BJ (cell line): Measurements from ENCODE around the gene CCDC175. TPM values are rescaled to one million over a fixed set of nuclear protein-coding genes. Genes with fewer than 3 reads are reported as not detected.
A peak's percentile ranks its signal among the peaks of the same experiment; 100 is the strongest.

ENCODE experiments used
- CTCF ChIA-PET: fragments of 350-600 bp; formaldehyde crosslinking; extraction: SDS; loops from one replicate; lab custom pipeline; 2021; ENCODE audit warnings: antibody characterized with exemption, inconsistent platforms; lab: Yijun Ruan, JAX
- POLR2A ChIA-PET: fragments of 300-600 bp; sonication (Branson Sonifier 250); formaldehyde crosslinking; extraction: SDS; loops from one replicate; lab custom pipeline; 2021; ENCODE audit warnings: antibody characterized with exemption; lab: Charles Lee
- DNase-seq: peaks from one replicate; pipeline ENCODE4 v3.0.0-alpha.2; 2011; ENCODE audit warnings: low read depth
- H3K27me3 ChIP-seq: 2 replicates; pipeline ENCODE4 v1.6.0; 2011; ENCODE audit warnings: low read length; ENCODE audit not compliant: control insufficient read depth, insufficient read depth
- H3K36me3 ChIP-seq: 2 replicates; pipeline ENCODE4 v1.5.1; 2011; ENCODE audit warnings: low read length; ENCODE audit not compliant: control insufficient read depth, insufficient read depth
- H3K4me3 ChIP-seq: 2 replicates; pipeline ENCODE4 v1.5.1; 2011; ENCODE audit warnings: low read depth, mild to moderate bottlenecking, control low read depth, low read length
- CTCF ChIP-seq: IDR thresholded peaks from 2 replicates; pipeline ENCODE4 v1.5.1; 2011; ENCODE audit warnings: low read depth, mild to moderate bottlenecking, control low read depth, inconsistent platforms, low read length, moderate library complexity; ENCODE audit not compliant: insufficient read depth
- polyA plus RNA-seq: library from polyadenylated mRNA; depleted of rRNA; stranded (reverse); fragments of >200 nt; gene quantifications from 2 replicates; pipeline ENCODE4 v1.2.3, GENCODE V29; 2011; rRNA removed

Gene CCDC175
- polyA plus RNA-seq, 1 experiment = not detected

- ChIA-PET CTCF (interaction anchor here (0.6 to 1.7 kb wide), 3 partner anchors 9 to 113 kb away, joined by 4 to 5 read pairs (median 5); partner anchors contain the start of genes JKAMP and L3HYPDH), POLR2A (no interaction called here)
- Histone ChIP-seq H3K4me3 (peak overlapping the region; percentile 46), H3K27me3 (no peaks in the 10 kb centered on the region), H3K36me3 (peaks cover 3% of the 10 kb centered on the region)
- DNase-seq = no peak
- no peak for TF ChIP-seq CTCF
Measured at GRCh38 chr14:59463787-59464485, 112.7 kb downstream of the CCDC175 start.

DNA sequence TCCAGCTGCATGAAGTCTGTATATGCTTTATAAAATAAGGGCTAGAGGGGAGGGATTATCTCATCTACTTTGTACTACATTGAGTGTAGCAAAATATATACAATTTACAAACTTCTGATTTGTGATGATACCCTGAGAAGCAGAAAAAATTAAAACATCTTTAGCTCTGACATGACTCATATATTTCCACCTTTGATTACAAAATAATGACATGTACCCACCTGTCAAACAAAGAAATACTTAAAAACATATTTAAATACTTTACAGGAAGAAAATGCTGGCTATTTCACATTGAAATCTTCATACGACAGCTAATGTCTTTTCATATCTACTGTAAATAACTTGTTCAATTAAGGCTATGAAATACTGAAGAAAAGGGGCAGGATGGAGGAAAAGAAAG is 114.7 kb downstream of the CCDC175 start:
- Histone ChIP-seq H3K4me3 (no peak overlapping the region), H3K27me3 (no peaks in the 10 kb centered on the region), H3K36me3 (peaks cover 2% of the 10 kb centered on the region)
- no peak for TF ChIP-seq CTCF
- DNase-seq = no peak
- ChIA-PET POLR2A (no interaction called here), CTCF (interaction anchor here (1.0 to 1.6 kb wide), 2 partner anchors 18 to 333 kb away, joined by 3 read pairs; no protein-coding TSS in a partner anchor)

DNA sequence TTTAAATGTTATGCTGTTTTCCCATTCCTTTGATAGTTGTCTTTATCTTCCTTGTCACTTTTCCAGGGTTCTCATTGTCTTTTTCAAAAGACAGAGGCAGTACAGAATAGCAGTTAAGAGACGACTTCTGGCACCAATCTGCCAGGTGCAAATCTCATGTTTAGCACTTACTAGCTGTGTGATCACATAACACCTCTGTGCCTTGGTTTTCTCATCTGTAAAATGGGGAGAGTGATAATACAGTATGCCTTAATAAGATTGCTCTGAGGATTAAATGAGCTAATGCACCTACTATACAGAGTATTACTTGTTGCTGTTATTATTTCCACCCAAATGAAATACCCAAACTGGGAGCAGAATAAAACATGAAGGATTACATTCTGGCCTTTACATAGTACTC is 116.2 kb downstream of the CCDC175 start:
- no peaks in the 10 kb centered on the region for H3K27me3 ChIP-seq
- no peak for TF ChIP-seq CTCF
- no peak overlapping the region for H3K4me3 ChIP-seq
- H3K36me3 ChIP-seq = peaks cover 2% of the 10 kb centered on the region
- POLR2A ChIA-PET = no interaction called here
- CTCF ChIA-PET = no interaction called here
- no peak for DNase-seq

DNA sequence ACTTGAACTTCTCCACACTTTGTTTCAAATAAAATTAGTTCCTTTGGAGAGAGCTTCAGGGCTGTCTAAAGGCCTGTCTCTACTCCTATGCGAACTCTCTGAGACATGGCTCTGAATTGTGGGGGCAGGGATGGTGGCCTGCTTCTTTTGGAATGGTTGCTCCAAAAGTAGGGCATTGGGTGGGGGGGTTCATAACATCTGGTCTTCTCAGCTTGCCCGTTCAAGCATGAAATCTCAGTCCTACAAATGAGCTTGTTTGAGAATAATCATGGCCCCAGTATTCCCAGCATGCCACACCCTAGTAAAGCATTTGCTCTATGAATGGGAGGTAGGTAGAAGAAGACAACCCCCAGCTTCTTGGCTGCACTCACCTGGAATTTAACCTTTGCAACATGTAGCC is 118.1 kb downstream of the CCDC175 start:
- CTCF ChIA-PET = interaction anchor here (0.8 to 2.2 kb wide), 4 partner anchors 11 to 329 kb away, joined by 3 to 9 read pairs (median 4); partner anchors contain the start of genes JKAMP and L3HYPDH
- no peak for TF ChIP-seq CTCF
- no peak for DNase-seq
- no peaks in the 10 kb centered on the region for H3K27me3 ChIP-seq
- POLR2A ChIA-PET = no interaction called here
- peaks cover 2% of the 10 kb centered on the region for H3K36me3 ChIP-seq
- H3K4me3 ChIP-seq = no peak overlapping the region

- H3K36me3 ChIP-seq = peaks cover 2% of the 10 kb centered on the region
- no peak overlapping the region for H3K4me3 ChIP-seq
- no peaks in the 10 kb centered on the region for H3K27me3 ChIP-seq
- no peak for TF ChIP-seq CTCF
- CTCF ChIA-PET = interaction anchor here (1.3 to 2.2 kb wide), 3 partner anchors 8 to 52 kb away, joined by 3 to 5 read pairs (median 4); no protein-coding TSS in a partner anchor
- POLR2A ChIA-PET = no interaction called here
- no peak for DNase-seq
Measured at GRCh38 chr14:59455411-59455810, 121.2 kb downstream of the CCDC175 start.

Other genes starting within 250 kb of the CCDC175 start
- 1.3 and 1.6 TPM in 2 replicates for gene GPR135, start 111.4 kb downstream of the CCDC175 start, polyA plus RNA-seq
- gene L3HYPDH, start 92.4 kb downstream of the CCDC175 start, polyA plus RNA-seq = 28.0 and 40.1 TPM in 2 replicates
- 93.4 and 174 TPM in 2 replicates for gene JKAMP, start 92.3 kb downstream of the CCDC175 start, polyA plus RNA-seq